Measurements from ENCODE around the gene GPR12. TPM values are rescaled to one million over a fixed set of nuclear protein-coding genes. Genes with fewer than 3 reads are reported as not detected.

GPR12 gene
- total RNA-seq, 1 donor = not detected

DNA sequence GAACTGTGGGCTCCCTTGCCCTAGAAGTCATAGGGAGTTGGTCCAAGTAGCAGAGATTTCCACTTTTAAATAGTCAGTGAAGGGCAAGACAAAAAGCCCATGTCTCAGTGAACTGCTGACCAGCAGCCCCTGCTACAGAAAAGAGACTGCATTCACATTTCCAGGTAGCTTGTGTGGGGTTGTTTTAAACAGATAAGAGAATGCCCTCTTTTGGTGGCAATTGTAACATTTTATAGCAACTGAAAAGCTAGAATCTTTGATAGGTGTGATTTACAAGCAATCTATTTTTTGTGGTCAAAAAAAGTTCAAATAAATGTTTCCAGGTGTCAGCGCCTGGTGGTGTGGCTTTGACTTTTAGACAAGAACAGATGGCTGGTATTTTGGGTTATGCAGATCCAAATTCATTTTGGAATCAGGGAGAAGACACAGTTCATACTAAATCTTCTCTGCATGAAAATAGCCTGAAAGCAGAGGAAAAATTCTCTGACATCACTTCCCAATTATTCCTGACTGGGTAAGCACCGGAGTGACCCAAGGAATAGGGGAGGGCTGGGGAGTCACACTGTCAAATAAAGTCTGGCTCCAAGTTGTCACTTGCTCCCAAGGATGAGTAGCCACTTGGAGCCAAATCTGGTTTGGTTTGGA, 26.2 kb upstream of the GPR12 start:
- Histone ChIP-seq H3K9me3 (ENCODE audit: low read depth, low read length) (no peaks in the 10 kb centered on the region), H3K4me2 (ENCODE audit: insufficient read depth, low read length) (no peak overlapping the region), H3K4me1 (ENCODE audit: insufficient read depth, low read length) (no peaks in the 10 kb centered on the region), H2AFZ (ENCODE audit: low read length) (no peak overlapping the region), H3K79me2 (ENCODE audit: insufficient read depth, low read length) (no peaks in the 10 kb centered on the region), H3K27me3 (ENCODE audit: insufficient read depth, low read length) (peaks cover 3% of the 10 kb centered on the region), H3K27ac (ENCODE audit: low read depth, low read length) (no peak overlapping the region), H3K36me3 (ENCODE audit: insufficient read depth, low read length) (no peaks in the 10 kb centered on the region), H3K4me3 (ENCODE audit: insufficient read depth, low read length) (no peak overlapping the region), H4K20me1 (ENCODE audit: insufficient read depth, low read length) (no peaks in the 10 kb centered on the region)
- no peak for DNase-seq (ENCODE audit: insufficient read length, low spot score, missing footprints)
- TF ChIP-seq CTCF (IDR thresholded peaks at IDR 0.05; ENCODE audit: extremely low read depth, low read depth, low read length) = no peak

GRCh38 chr13:26785838-26786630, 25.4 kb upstream of the GPR12 start:
- DNase-seq (ENCODE audit: insufficient read length, low spot score, missing footprints) = no peak
- H3K27me3 ChIP-seq (ENCODE audit: insufficient read depth, low read length) = peaks cover 3% of the 10 kb centered on the region

DNA sequence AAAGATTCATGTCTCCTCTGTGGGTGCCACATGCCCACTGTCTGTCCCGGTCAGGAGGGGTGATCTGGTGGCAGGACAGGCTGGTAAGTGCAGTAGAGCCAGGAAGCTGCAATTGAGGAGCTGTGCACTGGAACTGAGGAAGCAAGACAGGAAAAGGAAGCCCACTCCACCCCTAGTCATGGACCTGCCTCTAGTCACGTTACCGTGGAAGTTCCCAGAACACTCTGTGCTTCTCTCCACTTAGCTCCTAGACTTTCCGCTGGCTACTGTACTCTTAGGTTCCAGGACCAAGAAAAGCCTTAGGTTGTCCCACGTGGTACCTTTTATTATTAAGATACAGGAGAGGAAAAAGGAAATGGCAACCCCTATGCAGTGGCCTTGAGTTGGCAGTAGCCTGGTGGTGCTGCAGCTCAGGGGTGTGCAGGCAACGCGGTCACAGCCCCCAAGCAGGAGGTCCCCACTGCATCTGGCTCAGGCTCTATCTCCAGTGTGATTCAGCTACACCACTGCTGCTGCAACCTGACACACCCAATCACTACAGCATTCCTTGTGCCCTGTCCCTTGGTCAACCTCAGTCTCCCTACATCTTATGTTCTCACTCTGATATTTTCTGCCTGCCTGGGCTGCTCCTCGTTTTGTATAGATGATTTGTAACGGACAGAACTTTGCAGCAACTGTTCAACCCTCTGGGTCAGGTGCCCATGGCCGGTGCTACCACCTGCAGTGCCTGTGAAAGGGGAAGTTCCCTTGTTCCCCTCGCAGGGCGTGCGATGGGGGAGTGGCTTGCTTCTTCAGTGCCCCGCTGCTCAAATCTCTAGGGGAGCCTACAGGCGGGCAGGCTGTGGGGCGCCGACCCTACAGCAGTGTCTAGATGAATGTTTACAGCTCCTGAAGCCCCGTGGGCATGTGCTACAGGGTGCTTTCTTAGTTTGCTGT, 24.4 kb upstream of the GPR12 start:
- no peak for TF ChIP-seq CTCF (IDR thresholded peaks at IDR 0.05; ENCODE audit: extremely low read depth, low read depth, low read length)
- Histone ChIP-seq H3K4me2 (ENCODE audit: insufficient read depth, low read length) (no peak overlapping the region), H3K4me3 (ENCODE audit: insufficient read depth, low read length) (no peak overlapping the region), H3K27me3 (ENCODE audit: insufficient read depth, low read length) (peaks cover 3% of the 10 kb centered on the region), H4K20me1 (ENCODE audit: insufficient read depth, low read length) (no peaks in the 10 kb centered on the region), H3K4me1 (ENCODE audit: insufficient read depth, low read length) (no peaks in the 10 kb centered on the region), H3K36me3 (ENCODE audit: insufficient read depth, low read length) (no peaks in the 10 kb centered on the region), H3K79me2 (ENCODE audit: insufficient read depth, low read length) (no peaks in the 10 kb centered on the region), H3K9me3 (ENCODE audit: low read depth, low read length) (no peaks in the 10 kb centered on the region), H3K27ac (ENCODE audit: low read depth, low read length) (no peak overlapping the region), H2AFZ (ENCODE audit: low read length) (no peak overlapping the region)
- no peak for DNase-seq (ENCODE audit: insufficient read length, low spot score, missing footprints)

More at GRCh38 chr13:26785838-26786630, 25.4 kb upstream of the GPR12 start:
- TF ChIP-seq CTCF (IDR thresholded peaks at IDR 0.05; ENCODE audit: extremely low read depth, low read depth, low read length) = no peak
- H3K4me3 ChIP-seq (ENCODE audit: insufficient read depth, low read length) = no peak overlapping the region
- no peaks in the 10 kb centered on the region for H4K20me1 ChIP-seq (ENCODE audit: insufficient read depth, low read length)
- H2AFZ ChIP-seq (ENCODE audit: low read length) = no peak overlapping the region
- H3K79me2 ChIP-seq (ENCODE audit: insufficient read depth, low read length) = no peaks in the 10 kb centered on the region
- no peaks in the 10 kb centered on the region for H3K36me3 ChIP-seq (ENCODE audit: insufficient read depth, low read length)
- H3K9me3 ChIP-seq (ENCODE audit: low read depth, low read length) = no peaks in the 10 kb centered on the region
- H3K27ac ChIP-seq (ENCODE audit: low read depth, low read length) = no peak overlapping the region
- H3K4me1 ChIP-seq (ENCODE audit: insufficient read depth, low read length) = no peaks in the 10 kb centered on the region
- H3K4me2 ChIP-seq (ENCODE audit: insufficient read depth, low read length) = no peak overlapping the region

Measured in osteoblast (primary cell).